CD14-positive monocyte (primary cell): ENCODE data around the gene SLC9A9. TPM values are rescaled to one million over a fixed set of nuclear protein-coding genes. Genes with fewer than 3 reads are reported as not detected.

Source experiments
- DNase-seq, 3 donors: peaks; one replicate each; pipeline ENCODE4 v3.0.0-alpha.2; 2011 to 2022
- H2AFZ ChIP-seq: 2 replicates; pipeline ENCODE4 v1.6.0; 2012; ENCODE audit warnings: mild to moderate bottlenecking, low read depth, low read length, inconsistent platforms; ENCODE audit not compliant: insufficient read depth, poor library complexity, severe bottlenecking
- H3K27ac ChIP-seq, 2 donors: 1 replicate in 1 of 2; 2 replicates in 1 of 2; pipeline ENCODE4 v1.5.1; 2012 to 2013; ENCODE audit warnings: low read length in 2 of 2, control low read depth in 1 of 2, inconsistent platforms in 1 of 2, low read depth in 1 of 2, mild to moderate bottlenecking in 1 of 2
- H3K27me3 ChIP-seq, 2 donors: one replicate each; pipeline versions ENCODE4 v1.6.0 to v1.6.1; 2011 to 2013; ENCODE audit warnings: low read length in 2 of 2; ENCODE audit not compliant: control insufficient read depth in 2 of 2, insufficient read depth in 2 of 2
- H3K36me3 ChIP-seq, 2 donors: replicated peaks in 1 of 2; 1 replicate in 1 of 2; 2 replicates in 1 of 2; pipeline versions ENCODE4 v1.5.1 to v1.6.1; 2012 to 2013; ENCODE audit warnings: low read length in 2 of 2, control low read depth in 1 of 2, inconsistent platforms in 1 of 2, mild to moderate bottlenecking in 1 of 2; ENCODE audit not compliant: insufficient read depth in 2 of 2, control insufficient read depth in 1 of 2
- H3K4me1 ChIP-seq, 2 donors: 1 replicate in 1 of 2; 2 replicates in 1 of 2; pipeline versions ENCODE4 v1.5.1 to v1.6.1; 2012 to 2013; ENCODE audit warnings: low read length in 2 of 2, control low read depth in 1 of 2, inconsistent platforms in 1 of 2, mild to moderate bottlenecking in 1 of 2, moderate library complexity in 1 of 2; ENCODE audit not compliant: insufficient read depth in 2 of 2, control insufficient read depth in 1 of 2
- H3K4me2 ChIP-seq: replicated peaks from 2 replicates; pipeline ENCODE3; 2012; ENCODE audit warnings: low read length, moderate library complexity, mild to moderate bottlenecking; ENCODE audit not compliant: poor library complexity, severe bottlenecking; ENCODE audit errors: extremely low read depth
- H3K4me3 ChIP-seq, 3 experiments: fragments of 200-600 bp in 1 of 3; sonication (generic) in 1 of 3; replicated peaks in 1 of 3; 1 replicate in 2 of 3; 2 replicates in 1 of 3; pipeline ENCODE4 v1.5.1; 2011 to 2013; ENCODE audit warnings: low read length in 3 of 3, mild to moderate bottlenecking in 3 of 3, control low read depth in 2 of 3, low read depth in 2 of 3, inconsistent platforms in 1 of 3, moderate library complexity in 1 of 3
- H3K79me2 ChIP-seq: 2 replicates; pipeline ENCODE4 v1.6.0; 2012; ENCODE audit warnings: mild to moderate bottlenecking, control low read depth, inconsistent platforms, low read length, moderate library complexity; ENCODE audit not compliant: insufficient read depth
- H3K9ac ChIP-seq: 2 replicates; pipeline ENCODE4 v1.6.0; 2017; ENCODE audit warnings: low read length, mild to moderate bottlenecking; ENCODE audit not compliant: insufficient read depth, poor library complexity, severe bottlenecking
- H3K9me3 ChIP-seq, 2 donors: replicated peaks in 1 of 2; 1 replicate in 1 of 2; 2 replicates in 1 of 2; pipeline versions ENCODE4 v1.5.1 to v1.6.1; 2012 to 2013; ENCODE audit warnings: low read length in 2 of 2, control low read depth in 1 of 2; ENCODE audit not compliant: control insufficient read depth in 1 of 2, insufficient read depth in 1 of 2
- H4K20me1 ChIP-seq: 2 replicates; pipeline ENCODE4 v1.6.0; 2012; ENCODE audit warnings: mild to moderate bottlenecking, low read length, control low read depth, moderate library complexity; ENCODE audit not compliant: insufficient read depth
- H3K27ac Mint-ChIP-seq, 7 donors: one replicate each; pipeline ENCODE4 v1.8.0; 2020; ENCODE audit warnings: mild to moderate bottlenecking in 7 of 7, mixed read lengths in 7 of 7, moderate library complexity in 6 of 7, inconsistent platforms in 2 of 7
- H3K27me3 Mint-ChIP-seq, 3 donors: one replicate each; pipeline ENCODE4 v1.8.0; 2021 to 2022; ENCODE audit warnings: low read depth in 3 of 3, mild to moderate bottlenecking in 3 of 3, mixed read lengths in 3 of 3, moderate library complexity in 3 of 3, inconsistent platforms in 1 of 3
- H3K36me3 Mint-ChIP-seq, 2 donors: one replicate each; pipeline ENCODE4 v1.8.0; 2020; ENCODE audit warnings: mixed read lengths in 2 of 2, inconsistent platforms in 1 of 2, mild to moderate bottlenecking in 1 of 2
- H3K4me1 Mint-ChIP-seq: one replicate; pipeline ENCODE4 v1.8.0; 2020; ENCODE audit warnings: mild to moderate bottlenecking, mixed read lengths
- H3K4me3 Mint-ChIP-seq, 2 donors: one replicate each; pipeline ENCODE4 v1.8.0; 2020; ENCODE audit warnings: mild to moderate bottlenecking in 2 of 2, mixed read lengths in 2 of 2, moderate library complexity in 1 of 2
- H3K9me3 Mint-ChIP-seq, 7 donors: one replicate each; pipeline ENCODE4 v1.8.0; 2020 to 2022; ENCODE audit warnings: mixed read lengths in 7 of 7, mild to moderate bottlenecking in 6 of 7, moderate library complexity in 6 of 7, inconsistent platforms in 2 of 7
- CTCF ChIP-seq: fragments of 200-600 bp; IDR thresholded peaks from one replicate; pipeline ENCODE4 v1.8.0; 2022; ENCODE audit warnings: antibody characterized with exemption, mild to moderate bottlenecking
- WGBS: methylation state at CpG from one replicate; pipeline ENCODE4 v1.1.5; 2013; ENCODE audit warnings: missing lambda C conversion rate; ENCODE audit not compliant: insufficient coverage; 5-methylcytosine and 5-hydroxymethylcytosine counted together
- intact Hi-C, 2 donors: fragments of 100-400 bp; cut with micrococcal nuclease; formaldehyde crosslinking; loops; one replicate each; pipeline versions ENCODE4 v1.15.0 to v1.15.1; 2023
- polyA plus RNA-seq, 3 donors: library from polyadenylated mRNA; depleted of rRNA in 1 of 3; unstranded in 2 of 3; stranded (reverse) in 1 of 3; fragments of 300-500 nt in 2 of 3; fragments of >200 nt in 1 of 3; fragmentation: Illumina TruSeq in 2 of 3; gene quantifications; 1 replicate in 2 of 3; 2 replicates in 1 of 3; pipeline ENCODE4 v1.2.3, GENCODE V29; 2012 to 2021

Gene SLC9A9
- polyA plus RNA-seq, 3 donors, result 14.1 to 32.8 (median 27.0) TPM

GRCh38 chr3:143843587-143843986 is 4.7 kb downstream of the SLC9A9 start:
- Histone ChIP-seq H3K27ac (no peak overlapping the region), H3K79me2 (peaks cover 44% of the 10 kb centered on the region), H3K4me1 (peaks cover 41 to 67% of the 10 kb centered on the region in 2 donors), H3K4me3 (no peak overlapping the region), H2AFZ (no peak overlapping the region), H3K36me3 (no peaks in the 10 kb centered on the region), H4K20me1 (no peaks in the 10 kb centered on the region), H3K4me2 (no peak overlapping the region), H3K9ac (no peak overlapping the region), H3K9me3 (no peaks in the 10 kb centered on the region), H3K27me3 (no peaks in the 10 kb centered on the region)
- DNase-seq, result no peak
- no CpG with 5 or more reads among the region's 2 CpGs for WGBS
- Mint-ChIP-seq H3K27me3 (no peaks in the 10 kb centered on the region), H3K9me3 (no peaks in the 10 kb centered on the region), H3K27ac (no peak overlapping the region), H3K4me3 (no peak overlapping the region), H3K36me3 (peaks cover 0 to 8% of the 10 kb centered on the region in 2 donors), H3K4me1 (peaks cover 68% of the 10 kb centered on the region)
- no peak for TF ChIP-seq CTCF
- intact Hi-C loops, result loop anchor here in 1 of 2 donors (10.0 kb wide), 1 partner anchor 49 kb away; no protein-coding TSS in a partner anchor

GRCh38 chr3:143840636-143841035 is 7.6 kb downstream of the SLC9A9 start:
- peaks cover 61% of the 10 kb centered on the region for H3K4me1 Mint-ChIP-seq
- H3K9ac ChIP-seq, result no peak overlapping the region
- no peaks in the 10 kb centered on the region for H3K9me3 Mint-ChIP-seq
- no CpG with 5 or more reads among the region's 4 CpGs for WGBS
- peak overlapping the region in 1 of 2 donors; percentile 57 for H3K27ac ChIP-seq
- DNase-seq, result no peak
- intact Hi-C loops, result loop anchor here in 1 of 2 donors (10.0 kb wide), 1 partner anchor 46 kb away; no protein-coding TSS in a partner anchor
- H3K79me2 ChIP-seq, result peaks cover 33% of the 10 kb centered on the region
- peaks cover 0 to 1% (median 0%) of the 10 kb centered on the region in 3 donors for H3K27me3 Mint-ChIP-seq
- peak overlapping the region in 1 of 7 donors; percentile 8 for H3K27ac Mint-ChIP-seq
- H4K20me1 ChIP-seq, result no peaks in the 10 kb centered on the region
- no peak overlapping the region for H3K4me3 Mint-ChIP-seq
- H3K4me2 ChIP-seq, result peak overlapping the region; percentile 4
- H3K4me1 ChIP-seq, result peaks cover 31 to 42% of the 10 kb centered on the region in 2 donors
- H3K9me3 ChIP-seq, result no peaks in the 10 kb centered on the region
- no peak overlapping the region for H3K4me3 ChIP-seq
- no peaks in the 10 kb centered on the region for H3K27me3 ChIP-seq
- TF ChIP-seq CTCF, result no peak
- H3K36me3 Mint-ChIP-seq, result peaks cover 8 to 20% of the 10 kb centered on the region in 2 donors
- no peak overlapping the region for H2AFZ ChIP-seq
- no peaks in the 10 kb centered on the region for H3K36me3 ChIP-seq
